ENCODE results near the gene SCMH1. TPM values are rescaled to one million over a fixed set of nuclear protein-coding genes. Genes with fewer than 3 reads are reported as not detected.

SCMH1 gene
- total RNA-seq (95.4 and 147 TPM in 2 replicates), polyA plus RNA-seq (126 and 197 TPM in 2 replicates)

- Histone ChIP-seq H3K36me3 (no peaks in the 10 kb centered on the region), H3K4me3 (peak within 1 kb of the TSS; percentile 57), H3K27ac (peak within 1 kb of the TSS; percentile 93), H3K4me1 (ENCODE audit: low read depth) (peaks cover 76% of the 10 kb centered on the region), H3K9me3 (ENCODE audit: low read depth) (no peaks in the 10 kb centered on the region), H3K27me3 (no peaks in the 10 kb centered on the region)
- peak; percentile 60 to 84 for DNase-seq (ENCODE audit: low read depth in 1 of 2, low spot score in 1 of 2)
- no peak for TF ChIP-seq CTCF (IDR thresholded peaks at IDR 0.05; ENCODE audit: low read depth, low read length)
Measured at GRCh38 chr1:41241749-41242341, at the start of gene SCMH1. Gene SCMH1, minus strand, starts transcription at chr1:41242306. Its CDS starts 56,173 bp downstream, at chr1:41186133.

GRCh38 chr1:41291195-41291594, 49.1 kb upstream of the SCMH1 start:
- H3K9me3 ChIP-seq (ENCODE audit: low read depth) = no peaks in the 10 kb centered on the region
- no peak for TF ChIP-seq CTCF (IDR thresholded peaks at IDR 0.05; ENCODE audit: low read depth, low read length)
- no peak overlapping the region for H3K27ac ChIP-seq
- H3K36me3 ChIP-seq = no peaks in the 10 kb centered on the region
- no peak for DNase-seq (ENCODE audit: low read depth in 1 of 2, low spot score in 1 of 2)
- peaks cover 7% of the 10 kb centered on the region for H3K27me3 ChIP-seq
- no peak overlapping the region for H3K4me3 ChIP-seq
- no peaks in the 10 kb centered on the region for H3K4me1 ChIP-seq (ENCODE audit: low read depth)

GRCh38 chr1:41289196-41289595, 47.1 kb upstream of the SCMH1 start:
- Histone ChIP-seq H3K4me3 (no peak overlapping the region), H3K4me1 (ENCODE audit: low read depth) (no peaks in the 10 kb centered on the region), H3K27ac (no peak overlapping the region), H3K27me3 (peaks cover 6% of the 10 kb centered on the region), H3K36me3 (no peaks in the 10 kb centered on the region), H3K9me3 (ENCODE audit: low read depth) (no peaks in the 10 kb centered on the region)
- TF ChIP-seq CTCF (IDR thresholded peaks at IDR 0.05; ENCODE audit: low read depth, low read length) = no peak
- no peak for DNase-seq (ENCODE audit: low read depth in 1 of 2, low spot score in 1 of 2)

GRCh38 chr1:41286992-41287391, 44.9 kb upstream of the SCMH1 start:
- peaks cover 3% of the 10 kb centered on the region for H3K27me3 ChIP-seq
- no peaks in the 10 kb centered on the region for H3K36me3 ChIP-seq
- H3K4me1 ChIP-seq (ENCODE audit: low read depth) = no peaks in the 10 kb centered on the region
- H3K4me3 ChIP-seq = no peak overlapping the region
- no peak for DNase-seq (ENCODE audit: low read depth in 1 of 2, low spot score in 1 of 2)
- no peak overlapping the region for H3K27ac ChIP-seq
- no peak for TF ChIP-seq CTCF (IDR thresholded peaks at IDR 0.05; ENCODE audit: low read depth, low read length)
- H3K9me3 ChIP-seq (ENCODE audit: low read depth) = no peaks in the 10 kb centered on the region

GRCh38 chr1:41286486-41286885, 44.4 kb upstream of the SCMH1 start:
- TF ChIP-seq CTCF (IDR thresholded peaks at IDR 0.05; ENCODE audit: low read depth, low read length) = no peak
- Histone ChIP-seq H3K9me3 (ENCODE audit: low read depth) (no peaks in the 10 kb centered on the region), H3K27me3 (peaks cover 6% of the 10 kb centered on the region), H3K4me3 (no peak overlapping the region), H3K4me1 (ENCODE audit: low read depth) (no peaks in the 10 kb centered on the region), H3K27ac (no peak overlapping the region), H3K36me3 (no peaks in the 10 kb centered on the region)
- peak in 1 of 2 donors; percentile 22 for DNase-seq (ENCODE audit: low read depth in 1 of 2, low spot score in 1 of 2)
